IPS-15b (cell line): ENCODE measurements around the gene RASGRF2.
"Not testable (repeated sequence)": the region's sequence is repeated elsewhere in the genome, so short reads cannot be mapped to it uniquely, and the experiment has no call there.

Source experiments
- H3K27me3 ChIP-seq: one replicate; pipeline ENCODE4 v1.6.1; 2013; ENCODE audit warnings: low read length; ENCODE audit not compliant: control insufficient read depth, insufficient read depth
- H3K36me3 ChIP-seq: one replicate; pipeline ENCODE4 v1.6.1; 2013; ENCODE audit warnings: low read length; ENCODE audit not compliant: control insufficient read depth, insufficient read depth
- H3K4me1 ChIP-seq: one replicate; pipeline ENCODE4 v1.6.1; 2013; ENCODE audit warnings: mild to moderate bottlenecking, low read length; ENCODE audit not compliant: control insufficient read depth, insufficient read depth
- H3K4me3 ChIP-seq: one replicate; pipeline ENCODE4 v1.5.1; 2013; ENCODE audit warnings: low read depth, low read length
- H3K9ac ChIP-seq: one replicate; pipeline ENCODE4 v1.6.1; 2013; ENCODE audit warnings: low read depth, mild to moderate bottlenecking, low read length
- H3K9me3 ChIP-seq: one replicate; pipeline ENCODE4 v1.6.1; 2013; ENCODE audit warnings: mild to moderate bottlenecking, low read length; ENCODE audit not compliant: control insufficient read depth, insufficient read depth

Gene RASGRF2

GRCh38 chr5:81028888-81029287 is 68.7 kb downstream of the RASGRF2 start:
- H3K4me1 ChIP-seq, H3K4me3 ChIP-seq, H3K9ac ChIP-seq, H3K36me3 ChIP-seq, H3K27me3 ChIP-seq, H3K9me3 ChIP-seq: not testable (repeated sequence)

- H3K36me3 ChIP-seq, H3K4me1 ChIP-seq, H3K9me3 ChIP-seq: not testable (repeated sequence)
Measured at GRCh38 chr5:81029736-81030135, 69.6 kb downstream of the RASGRF2 start.

GRCh38 chr5:81030236-81031034 is 70.3 kb downstream of the RASGRF2 start:
- H3K27me3 ChIP-seq, H3K36me3 ChIP-seq, H3K9me3 ChIP-seq, H3K9ac ChIP-seq, H3K4me3 ChIP-seq, H3K4me1 ChIP-seq: not testable (repeated sequence)

More at GRCh38 chr5:81029736-81030135, 69.6 kb downstream of the RASGRF2 start:
- H3K27me3 ChIP-seq, H3K4me3 ChIP-seq, H3K9ac ChIP-seq: not testable (repeated sequence)

DNA sequence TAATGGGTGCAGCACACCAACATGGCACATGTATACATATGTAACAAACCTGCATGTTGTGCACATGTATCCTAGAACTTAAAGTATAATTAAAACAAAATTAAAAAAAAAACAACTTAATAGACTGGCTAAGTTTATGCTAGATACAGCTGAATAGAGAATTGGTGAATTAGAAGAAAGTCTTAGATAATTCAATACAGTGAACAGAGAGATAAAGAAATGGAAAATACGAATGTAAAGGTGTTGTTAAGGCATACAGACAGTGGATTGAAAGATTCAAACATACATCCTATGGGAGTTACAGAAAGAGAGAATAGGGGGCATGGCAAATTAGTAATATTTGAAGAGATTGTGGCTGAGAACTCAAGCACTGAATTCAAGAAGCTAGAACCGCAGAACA is 75.4 kb downstream of the RASGRF2 start:
- no peak overlapping the region for H3K9ac ChIP-seq
- no peaks in the 10 kb centered on the region for H3K27me3 ChIP-seq
- H3K36me3 ChIP-seq, result no peaks in the 10 kb centered on the region
- H3K4me1 ChIP-seq, result no peaks in the 10 kb centered on the region
- no peak overlapping the region for H3K4me3 ChIP-seq
- H3K9me3 ChIP-seq, result no peaks in the 10 kb centered on the region

GRCh38 chr5:81038495-81038894 is 78.3 kb downstream of the RASGRF2 start:
- Histone ChIP-seq H3K36me3 (no peaks in the 10 kb centered on the region), H3K27me3 (no peaks in the 10 kb centered on the region), H3K9me3 (no peaks in the 10 kb centered on the region), H3K4me3 (no peak overlapping the region), H3K9ac (no peak overlapping the region), H3K4me1 (no peaks in the 10 kb centered on the region)

DNA sequence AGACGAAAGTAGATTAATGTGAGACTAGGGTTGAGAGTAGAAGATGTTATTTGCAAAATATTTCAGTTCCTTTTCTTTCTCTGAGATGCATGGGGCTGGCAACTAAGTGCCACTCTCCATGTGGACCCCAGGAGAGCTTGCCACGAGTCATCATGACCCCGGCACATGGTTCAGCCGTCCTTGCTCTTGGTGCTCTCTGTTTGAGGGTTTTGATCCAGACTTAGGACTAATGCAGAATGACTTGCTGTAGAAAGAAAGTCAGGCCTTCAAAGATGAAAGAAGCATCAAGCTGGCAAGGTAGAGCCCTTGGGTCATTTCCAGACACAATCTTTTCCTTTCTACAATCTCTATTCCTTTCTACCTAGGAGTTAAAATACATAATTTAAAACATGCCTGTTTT is 84.7 kb downstream of the RASGRF2 start:
- no peak overlapping the region for H3K9ac ChIP-seq
- H3K4me1 ChIP-seq, result no peaks in the 10 kb centered on the region
- no peak overlapping the region for H3K4me3 ChIP-seq
- H3K27me3 ChIP-seq, result no peaks in the 10 kb centered on the region
- no peaks in the 10 kb centered on the region for H3K9me3 ChIP-seq
- H3K36me3 ChIP-seq, result no peaks in the 10 kb centered on the region

DNA sequence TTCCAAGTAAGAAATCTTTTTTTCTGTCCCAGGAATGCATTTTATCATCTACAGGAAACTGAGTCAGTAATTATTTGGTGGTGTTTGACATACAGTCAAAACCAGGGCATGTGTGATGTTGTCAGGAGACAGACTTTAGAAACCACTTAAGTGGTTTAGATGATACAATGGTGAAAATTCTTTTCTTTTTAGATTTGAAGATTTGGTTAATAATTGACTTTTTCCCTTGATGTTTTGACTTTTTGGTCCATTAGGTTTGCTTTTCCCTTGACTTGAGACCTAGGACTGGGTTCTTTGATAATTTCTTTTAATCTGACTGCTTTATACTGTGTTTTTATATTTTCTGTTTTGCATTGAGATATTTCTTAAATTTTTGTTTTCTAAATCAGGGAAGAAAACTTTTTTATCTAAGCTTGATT is 85.2 kb downstream of the RASGRF2 start:
- Histone ChIP-seq H3K36me3 (no peaks in the 10 kb centered on the region), H3K9ac (no peak overlapping the region), H3K9me3 (no peaks in the 10 kb centered on the region), H3K27me3 (no peaks in the 10 kb centered on the region), H3K4me3 (no peak overlapping the region), H3K4me1 (no peaks in the 10 kb centered on the region)

GRCh38 chr5:81046041-81046440 is 85.9 kb downstream of the RASGRF2 start:
- H3K27me3 ChIP-seq, result no peaks in the 10 kb centered on the region
- H3K4me3 ChIP-seq, result no peak overlapping the region
- H3K4me1 ChIP-seq, result no peaks in the 10 kb centered on the region
- no peaks in the 10 kb centered on the region for H3K36me3 ChIP-seq
- no peaks in the 10 kb centered on the region for H3K9me3 ChIP-seq
- H3K9ac ChIP-seq, result no peak overlapping the region

DNA sequence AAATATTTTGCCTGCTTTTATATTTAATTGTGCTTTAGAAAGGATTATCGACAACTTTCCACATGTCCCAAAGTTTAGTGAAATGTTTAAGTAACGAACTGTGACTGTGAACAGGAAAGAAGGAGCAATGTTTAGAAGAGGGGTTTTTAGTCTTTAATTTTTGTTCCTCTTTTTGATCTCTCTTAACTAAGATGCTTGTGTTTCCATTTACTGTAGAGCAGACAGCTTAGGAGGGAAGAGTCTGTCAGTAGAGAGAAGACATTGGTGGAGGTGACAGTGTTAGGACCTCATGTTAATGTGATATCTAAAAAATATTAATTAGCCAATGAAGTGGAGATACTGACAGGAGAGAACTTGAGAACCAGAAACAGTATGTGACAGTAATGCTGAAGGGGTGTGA is 92.2 kb downstream of the RASGRF2 start:
- no peaks in the 10 kb centered on the region for H3K9me3 ChIP-seq
- no peaks in the 10 kb centered on the region for H3K4me1 ChIP-seq
- H3K27me3 ChIP-seq, result no peaks in the 10 kb centered on the region
- no peaks in the 10 kb centered on the region for H3K36me3 ChIP-seq
- H3K9ac ChIP-seq, result no peak overlapping the region
- H3K4me3 ChIP-seq, result no peak overlapping the region

- H3K27me3 ChIP-seq, H3K4me1 ChIP-seq, H3K9ac ChIP-seq, H3K36me3 ChIP-seq, H3K4me3 ChIP-seq, H3K9me3 ChIP-seq: not testable (repeated sequence)
Measured at GRCh38 chr5:81053282-81053681, 93.1 kb downstream of the RASGRF2 start.

GRCh38 chr5:81058121-81058520 is 98.0 kb downstream of the RASGRF2 start:
- H3K27me3 ChIP-seq, result no peaks in the 10 kb centered on the region
- H3K9ac ChIP-seq, result no peak overlapping the region
- H3K9me3 ChIP-seq, result no peaks in the 10 kb centered on the region
- H3K36me3 ChIP-seq, result no peaks in the 10 kb centered on the region
- no peaks in the 10 kb centered on the region for H3K4me1 ChIP-seq
- H3K4me3 ChIP-seq, result no peak overlapping the region

DNA sequence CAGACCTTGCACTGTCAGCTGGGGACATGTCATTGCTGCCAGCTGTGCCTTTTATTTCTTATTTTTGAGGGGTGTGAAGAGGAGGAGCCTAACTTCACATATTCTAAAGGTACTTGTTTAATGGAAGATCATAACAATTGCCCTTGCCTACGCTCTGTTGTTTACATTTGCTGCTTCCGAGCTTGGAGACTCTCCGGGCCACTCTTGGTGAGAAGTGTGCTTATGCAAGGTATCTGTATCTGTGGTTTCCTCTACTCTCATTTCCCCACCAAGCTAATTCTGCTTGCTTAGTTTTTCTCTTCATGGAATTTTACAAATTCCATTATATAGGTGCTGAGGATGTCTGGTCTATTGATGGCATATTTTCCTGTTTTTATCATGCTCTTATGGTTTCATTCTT is 105.3 kb downstream of the RASGRF2 start:
- Histone ChIP-seq H3K36me3 (no peaks in the 10 kb centered on the region), H3K27me3 (no peaks in the 10 kb centered on the region), H3K9ac (no peak overlapping the region), H3K4me1 (no peaks in the 10 kb centered on the region), H3K9me3 (no peaks in the 10 kb centered on the region), H3K4me3 (no peak overlapping the region)
